HL-60 (cell line): ENCODE measurements around the gene CLEC10A.
A peak's percentile ranks its signal among the peaks of the same experiment; 100 is the strongest.
"Not testable (repeated sequence)": the region's sequence is repeated elsewhere in the genome, so short reads cannot be mapped to it uniquely, and the experiment has no call there.

ENCODE experiments used
- DNase-seq, 2 experiments: peaks; one replicate each; pipeline ENCODE4 v3.0.0-alpha.2; 2010 to 2020; ENCODE audit warnings: low read depth in 1 of 2, low spot score in 1 of 2
- H3K27ac ChIP-seq: fragments of 250-450 bp; sonication (Bioruptor Pico); replicated peaks from 2 replicates; pipeline ENCODE4 v1.5.1; 2020; ENCODE audit warnings: mild to moderate bottlenecking, moderate library complexity
- H3K27me3 ChIP-seq: fragments of 250-450 bp; sonication (Bioruptor Pico); 2 replicates; pipeline ENCODE4 v1.5.1; 2021; ENCODE audit warnings: mild to moderate bottlenecking, moderate library complexity; ENCODE audit not compliant: insufficient read depth, poor library complexity, severe bottlenecking
- H3K4me3 ChIP-seq: replicated peaks from 2 replicates; pipeline ENCODE4 v1.5.1; 2011; ENCODE audit warnings: mild to moderate bottlenecking, control low read depth, low read length; ENCODE audit not compliant: insufficient read depth
- GABPA ChIP-seq: IDR thresholded peaks from 2 replicates; pipeline ENCODE4 v1.6.1; 2012; ENCODE audit warnings: low read depth
- POLR2AphosphoS5 ChIP-seq: IDR thresholded peaks from 2 replicates; pipeline ENCODE4 v1.6.1; 2012; ENCODE audit warnings: low read depth
- SPI1 ChIP-seq: IDR thresholded peaks from 2 replicates; pipeline ENCODE4 v1.6.1; 2012; ENCODE audit warnings: low read depth, mild to moderate bottlenecking, borderline replicate concordance
- TF ChIP-seq, protein P1 (sequence below): IDR thresholded peaks from one replicate; pipeline ENCODE4 v1.5.1; 2011; ENCODE audit warnings: low read length, control low read depth, inconsistent platforms; ENCODE audit not compliant: insufficient read depth
- TF ChIP-seq, protein P2 (sequence below): IDR thresholded peaks from 2 replicates; pipeline ENCODE4 v1.6.1; 2012; ENCODE audit warnings: low read depth; ENCODE audit not compliant: insufficient replicate concordance

Gene CLEC10A

DNA sequence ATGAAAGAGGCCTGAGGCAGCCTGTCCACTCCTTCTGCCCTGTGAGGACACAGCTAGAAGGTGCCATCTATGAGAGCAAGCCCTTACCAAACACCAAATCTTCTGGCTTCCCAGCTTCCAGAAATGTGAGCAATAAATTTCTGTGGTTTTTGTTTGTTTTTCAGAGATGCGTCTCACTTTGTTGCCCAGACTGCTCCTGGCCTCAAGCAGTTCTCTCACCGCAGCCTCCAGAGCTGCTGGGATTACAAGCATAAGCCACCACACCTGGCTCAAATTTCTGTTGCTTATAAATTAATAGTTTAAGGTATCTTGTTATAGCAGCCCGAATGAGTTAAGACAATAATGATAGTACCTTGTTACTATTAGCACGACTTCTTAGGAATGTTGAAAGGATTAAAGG lies 23.7 kb downstream of the CLEC10A start:
- H3K4me3 ChIP-seq = no peak overlapping the region
- no peaks in the 10 kb centered on the region for H3K27me3 ChIP-seq
- no peak for DNase-seq
- no peak overlapping the region for H3K27ac ChIP-seq
- TF ChIP-seq SPI1 = no peak
- TF ChIP-seq, protein P1, sequence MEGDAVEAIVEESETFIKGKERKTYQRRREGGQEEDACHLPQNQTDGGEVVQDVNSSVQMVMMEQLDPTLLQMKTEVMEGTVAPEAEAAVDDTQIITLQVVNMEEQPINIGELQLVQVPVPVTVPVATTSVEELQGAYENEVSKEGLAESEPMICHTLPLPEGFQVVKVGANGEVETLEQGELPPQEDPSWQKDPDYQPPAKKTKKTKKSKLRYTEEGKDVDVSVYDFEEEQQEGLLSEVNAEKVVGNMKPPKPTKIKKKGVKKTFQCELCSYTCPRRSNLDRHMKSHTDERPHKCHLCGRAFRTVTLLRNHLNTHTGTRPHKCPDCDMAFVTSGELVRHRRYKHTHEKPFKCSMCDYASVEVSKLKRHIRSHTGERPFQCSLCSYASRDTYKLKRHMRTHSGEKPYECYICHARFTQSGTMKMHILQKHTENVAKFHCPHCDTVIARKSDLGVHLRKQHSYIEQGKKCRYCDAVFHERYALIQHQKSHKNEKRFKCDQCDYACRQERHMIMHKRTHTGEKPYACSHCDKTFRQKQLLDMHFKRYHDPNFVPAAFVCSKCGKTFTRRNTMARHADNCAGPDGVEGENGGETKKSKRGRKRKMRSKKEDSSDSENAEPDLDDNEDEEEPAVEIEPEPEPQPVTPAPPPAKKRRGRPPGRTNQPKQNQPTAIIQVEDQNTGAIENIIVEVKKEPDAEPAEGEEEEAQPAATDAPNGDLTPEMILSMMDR = no peak
- TF ChIP-seq, protein P2, sequence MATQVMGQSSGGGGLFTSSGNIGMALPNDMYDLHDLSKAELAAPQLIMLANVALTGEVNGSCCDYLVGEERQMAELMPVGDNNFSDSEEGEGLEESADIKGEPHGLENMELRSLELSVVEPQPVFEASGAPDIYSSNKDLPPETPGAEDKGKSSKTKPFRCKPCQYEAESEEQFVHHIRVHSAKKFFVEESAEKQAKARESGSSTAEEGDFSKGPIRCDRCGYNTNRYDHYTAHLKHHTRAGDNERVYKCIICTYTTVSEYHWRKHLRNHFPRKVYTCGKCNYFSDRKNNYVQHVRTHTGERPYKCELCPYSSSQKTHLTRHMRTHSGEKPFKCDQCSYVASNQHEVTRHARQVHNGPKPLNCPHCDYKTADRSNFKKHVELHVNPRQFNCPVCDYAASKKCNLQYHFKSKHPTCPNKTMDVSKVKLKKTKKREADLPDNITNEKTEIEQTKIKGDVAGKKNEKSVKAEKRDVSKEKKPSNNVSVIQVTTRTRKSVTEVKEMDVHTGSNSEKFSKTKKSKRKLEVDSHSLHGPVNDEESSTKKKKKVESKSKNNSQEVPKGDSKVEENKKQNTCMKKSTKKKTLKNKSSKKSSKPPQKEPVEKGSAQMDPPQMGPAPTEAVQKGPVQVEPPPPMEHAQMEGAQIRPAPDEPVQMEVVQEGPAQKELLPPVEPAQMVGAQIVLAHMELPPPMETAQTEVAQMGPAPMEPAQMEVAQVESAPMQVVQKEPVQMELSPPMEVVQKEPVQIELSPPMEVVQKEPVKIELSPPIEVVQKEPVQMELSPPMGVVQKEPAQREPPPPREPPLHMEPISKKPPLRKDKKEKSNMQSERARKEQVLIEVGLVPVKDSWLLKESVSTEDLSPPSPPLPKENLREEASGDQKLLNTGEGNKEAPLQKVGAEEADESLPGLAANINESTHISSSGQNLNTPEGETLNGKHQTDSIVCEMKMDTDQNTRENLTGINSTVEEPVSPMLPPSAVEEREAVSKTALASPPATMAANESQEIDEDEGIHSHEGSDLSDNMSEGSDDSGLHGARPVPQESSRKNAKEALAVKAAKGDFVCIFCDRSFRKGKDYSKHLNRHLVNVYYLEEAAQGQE = no peak
- no peak for TF ChIP-seq GABPA
- no peak for TF ChIP-seq POLR2AphosphoS5

DNA sequence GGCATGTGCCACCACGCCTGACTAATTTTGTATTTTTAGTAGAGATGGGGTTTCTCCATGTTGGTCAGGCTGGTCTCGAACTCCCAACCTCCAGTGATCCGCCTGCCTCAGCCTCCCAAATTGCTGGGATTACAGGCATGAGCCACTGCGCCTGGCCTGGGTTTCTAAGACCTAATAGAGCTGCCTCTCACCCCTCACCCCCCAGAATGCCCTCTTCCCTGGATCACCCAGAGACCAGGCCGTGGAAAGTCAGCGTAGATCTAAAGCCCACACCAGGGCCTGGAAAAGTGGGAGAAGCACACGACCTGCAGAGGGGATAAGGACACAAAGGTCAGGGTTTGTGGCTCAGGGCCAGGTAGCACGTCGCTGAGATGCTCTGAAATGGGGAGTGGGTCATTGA lies 29.5 kb downstream of the CLEC10A start:
- H3K4me3 ChIP-seq, DNase-seq, H3K27ac ChIP-seq, H3K27me3 ChIP-seq: not testable (repeated sequence)

DNA sequence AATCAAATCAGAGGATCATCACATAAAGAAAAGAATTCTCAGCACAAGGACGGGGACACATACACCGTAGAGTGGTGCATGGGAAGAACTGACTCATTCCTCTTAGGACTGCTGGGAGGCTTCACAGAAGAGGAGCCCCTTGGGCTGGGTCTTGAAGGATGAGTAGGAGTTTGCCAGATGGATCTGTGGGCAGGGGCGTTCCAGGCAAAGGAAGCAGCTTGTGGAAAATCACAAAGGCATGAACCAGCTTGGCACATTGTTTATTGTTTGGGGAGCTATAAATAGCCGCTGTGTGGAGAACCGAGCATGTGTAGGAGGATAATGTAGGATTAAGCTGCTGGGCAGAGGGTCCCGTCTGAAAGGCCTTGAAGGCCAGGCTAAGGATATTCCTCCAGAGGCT lies 31.1 kb downstream of the CLEC10A start:
- TF ChIP-seq GABPA = no peak
- TF ChIP-seq, protein P2 = no peak
- no peak for TF ChIP-seq POLR2AphosphoS5
- TF ChIP-seq, protein P1 = no peak
- no peak for TF ChIP-seq SPI1
- Histone ChIP-seq H3K27ac (no peak overlapping the region), H3K27me3 (peaks cover 4% of the 10 kb centered on the region), H3K4me3 (no peak overlapping the region)
- no peak for DNase-seq

DNA sequence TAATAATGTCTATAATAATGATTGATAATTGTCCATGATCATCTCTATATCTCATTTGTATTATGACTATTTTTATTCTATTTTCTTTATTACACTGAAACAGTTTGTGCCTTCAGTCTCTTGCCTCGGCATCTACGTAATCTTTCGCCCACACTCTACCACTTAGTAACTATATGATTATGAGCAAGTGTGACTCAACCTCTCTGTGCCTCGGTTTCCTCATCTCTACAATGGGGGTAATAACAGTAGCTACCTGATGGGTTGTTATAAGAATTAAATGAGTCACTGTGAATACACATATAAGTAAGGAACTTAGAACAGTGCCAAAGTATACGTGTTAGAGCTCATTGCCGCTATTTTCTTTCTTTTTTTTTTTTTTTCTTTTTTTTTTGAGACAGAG lies 32.5 kb downstream of the CLEC10A start:
- peaks cover 12% of the 10 kb centered on the region for H3K27me3 ChIP-seq
- no peak overlapping the region for H3K4me3 ChIP-seq
- DNase-seq = no peak
- no peak overlapping the region for H3K27ac ChIP-seq
- TF ChIP-seq GABPA (no peak), SPI1 (no peak), POLR2AphosphoS5 (no peak)
- TF ChIP-seq, protein P2 = no peak
- TF ChIP-seq, protein P1 = no peak

DNA sequence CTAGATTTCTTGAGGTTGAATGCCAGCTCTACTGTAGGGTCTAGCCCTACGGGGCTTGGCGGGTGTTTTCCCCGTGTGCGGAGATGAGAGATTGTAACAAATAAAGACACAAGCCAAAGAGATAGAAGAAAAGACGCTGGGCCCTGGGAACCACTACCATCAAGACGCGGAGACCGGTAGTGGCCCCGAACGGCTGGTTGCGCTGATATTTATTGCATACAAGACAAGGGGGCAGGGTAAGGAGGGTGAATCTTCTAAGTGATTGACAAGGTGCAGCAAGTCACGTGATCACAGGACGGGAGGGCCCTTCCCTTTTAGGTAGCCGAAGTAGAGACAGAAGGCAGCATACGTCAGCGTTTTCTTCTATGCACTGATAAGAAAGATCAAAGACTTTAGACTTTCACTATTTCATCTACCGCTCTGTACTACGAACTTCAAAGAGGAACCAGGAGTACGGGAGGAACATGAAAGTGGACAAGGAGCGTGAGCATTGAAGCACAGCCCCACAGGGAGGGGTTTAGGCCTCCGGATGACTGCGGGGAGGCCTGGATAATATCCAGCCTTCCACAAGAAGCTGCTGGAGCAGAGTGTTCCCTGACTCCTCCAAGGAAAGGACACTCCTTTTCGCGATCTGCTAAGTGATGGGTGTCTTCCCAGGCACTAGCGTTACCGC lies 33.2 kb downstream of the CLEC10A start:
- H3K27me3 ChIP-seq = peaks cover 12% of the 10 kb centered on the region
- not testable (repeated sequence) for H3K4me3 ChIP-seq, H3K27ac ChIP-seq
- DNase-seq = peak in 1 of 2 experiments; percentile 9
